Right cardiac atrium (tissue), 5 donors: ENCODE results near the gene MAML2. TPM values are rescaled to one million over a fixed set of nuclear protein-coding genes. Genes with fewer than 3 reads are reported as not detected.

Experiments used
- ATAC-seq, 2 donors: fragments of 200-7000 bp; cut with Tn5 transposase; one replicate each; pipeline versions ENCODE4 v1.8.0 to v1.9.1; 2020; ENCODE audit warnings: moderate library complexity in 2 of 2, mild to moderate bottlenecking in 1 of 2
- DNase-seq, 3 donors: peaks; one replicate each; pipeline ENCODE4 v3.0.0-alpha.2; 2020
- H3K27ac ChIP-seq: one replicate; pipeline ENCODE4 v1.5.1; 2013; ENCODE audit warnings: mild to moderate bottlenecking, low read length, control low read depth, moderate library complexity
- H3K27me3 ChIP-seq: one replicate; pipeline ENCODE4 v1.6.1; 2013; ENCODE audit not compliant: control insufficient read depth, insufficient read depth
- H3K4me1 ChIP-seq: one replicate; pipeline ENCODE4 v1.6.1; 2013; ENCODE audit warnings: low read length; ENCODE audit not compliant: control insufficient read depth, insufficient read depth
- H3K4me3 ChIP-seq: one replicate; pipeline ENCODE4 v1.5.1; 2013; ENCODE audit warnings: low read length, control low read depth
- H3K9me3 ChIP-seq: one replicate; pipeline ENCODE4 v1.6.1; 2013; ENCODE audit warnings: low read length; ENCODE audit not compliant: control insufficient read depth
- whole genome bisulfite sequencing: extraction: QIAGEN DNeasy Blood & Tissue Kit; methylation state at CpG from one replicate; pipeline ENCODE4 v1.1.7; 2013; 5-methylcytosine and 5-hydroxymethylcytosine counted together
- intact Hi-C, 4 donors: fragments of 100-400 bp; cut with DNase I; formaldehyde crosslinking; loops; one replicate each; pipeline versions ENCODE4 v1.11.0 to v1.14.0; 2022 to 2023
- polyA plus RNA-seq: library from polyadenylated mRNA; stranded (reverse); fragments of 200-250 nt; gene quantifications from one replicate; pipeline ENCODE4 v1.2.3, GENCODE V29; 2013
- total RNA-seq, 4 donors: library from RNA; stranded (reverse); fragmentation: NEBNext Ultra II Directional; extraction: Animal tissue kit (Norgen Biotek cat#: 25700); gene quantifications; one replicate each; pipeline ENCODE4 v1.2.1, GENCODE V29; 2021
- donor health status: healthy with polysubstance abuse.
- donor health status: DM: no; HTN: yes; CAD: no.
- donor health status: DM: no; HTN: no; CAD: no.
- donor health status: DM: no; HTN: yes; CAD: no; lungs with severe emphysema.
- donor health status: DM: yes; HTN: yes; CAD: no.

Gene MAML2
- total and polyA plus RNA-seq, 5 donors, result 2.7 to 9.9 (median 7.4) TPM

- Histone ChIP-seq H3K9me3 (no peaks in the 10 kb centered on the region), H3K27me3 (no peaks in the 10 kb centered on the region), H3K4me1 (peaks cover 2% of the 10 kb centered on the region), H3K4me3 (peak overlapping the region; percentile 40), H3K27ac (peak overlapping the region; percentile 88)
- ATAC-seq (peak; percentile 71 to 88), DNase-seq (peak; percentile 49 to 79 (median 61))
- intact Hi-C loops, result no loop called here
- WGBS, result 30% methylated on average over 11 of the region's 11 CpGs
Measured at GRCh38 chr11:96045622-96046456, 297.2 kb downstream of the MAML2 start.

- no peaks in the 10 kb centered on the region for H3K27me3 ChIP-seq
- WGBS, result 90% methylated on average over 2 of the region's 2 CpGs
- H3K27ac ChIP-seq, result no peak overlapping the region
- H3K9me3 ChIP-seq, result no peaks in the 10 kb centered on the region
- no peak for ATAC-seq
- DNase-seq, result no peak
- intact Hi-C loops, result no loop called here
- no peak overlapping the region for H3K4me3 ChIP-seq
- peaks cover 2% of the 10 kb centered on the region for H3K4me1 ChIP-seq
Measured at GRCh38 chr11:96044747-96045146, 298.2 kb downstream of the MAML2 start.

GRCh38 chr11:96044311-96044710 is 298.7 kb downstream of the MAML2 start:
- Histone ChIP-seq H3K4me3 (no peak overlapping the region), H3K4me1 (peaks cover 2% of the 10 kb centered on the region), H3K9me3 (no peaks in the 10 kb centered on the region), H3K27me3 (no peaks in the 10 kb centered on the region), H3K27ac (no peak overlapping the region)
- DNase-seq, result no peak
- intact Hi-C loops, result no loop called here
- ATAC-seq, result no peak

GRCh38 chr11:96043291-96043690 is 299.7 kb downstream of the MAML2 start:
- 69% methylated on average over 1 of the region's 1 CpG for WGBS
- Histone ChIP-seq H3K27me3 (no peaks in the 10 kb centered on the region), H3K9me3 (no peaks in the 10 kb centered on the region), H3K27ac (no peak overlapping the region), H3K4me1 (peaks cover 2% of the 10 kb centered on the region), H3K4me3 (no peak overlapping the region)
- no peak for ATAC-seq
- DNase-seq, result no peak
- intact Hi-C loops, result no loop called here

GRCh38 chr11:96038046-96038445 is 304.9 kb downstream of the MAML2 start:
- WGBS, result 93% methylated on average over 5 of the region's 5 CpGs
- H3K27me3 ChIP-seq, result no peaks in the 10 kb centered on the region
- intact Hi-C loops, result no loop called here
- no peaks in the 10 kb centered on the region for H3K4me1 ChIP-seq
- H3K4me3 ChIP-seq, result no peak overlapping the region
- H3K27ac ChIP-seq, result no peak overlapping the region
- H3K9me3 ChIP-seq, result no peaks in the 10 kb centered on the region
- ATAC-seq, result no peak
- no peak for DNase-seq

GRCh38 chr11:96037405-96037949 is 305.5 kb downstream of the MAML2 start:
- H3K9me3 ChIP-seq, result no peaks in the 10 kb centered on the region
- no peaks in the 10 kb centered on the region for H3K27me3 ChIP-seq
- ATAC-seq, result no peak
- H3K4me3 ChIP-seq, result no peak overlapping the region
- WGBS, result 56% methylated on average over 4 of the region's 4 CpGs
- no peak overlapping the region for H3K27ac ChIP-seq
- no peaks in the 10 kb centered on the region for H3K4me1 ChIP-seq
- no peak for DNase-seq
- intact Hi-C loops, result no loop called here

- ATAC-seq (no peak), DNase-seq (peak in 1 of 3 donors; percentile 49)
- 60% methylated on average over 6 of the region's 6 CpGs for WGBS
- Histone ChIP-seq H3K27me3 (no peaks in the 10 kb centered on the region), H3K9me3 (no peaks in the 10 kb centered on the region), H3K4me3 (no peak overlapping the region), H3K4me1 (no peaks in the 10 kb centered on the region), H3K27ac (no peak overlapping the region)
- intact Hi-C loops, result no loop called here
Measured at GRCh38 chr11:96036863-96037262, 306.1 kb downstream of the MAML2 start.

- Histone ChIP-seq H3K4me3 (no peak overlapping the region), H3K9me3 (no peaks in the 10 kb centered on the region), H3K27ac (no peak overlapping the region), H3K27me3 (no peaks in the 10 kb centered on the region), H3K4me1 (no peaks in the 10 kb centered on the region)
- ATAC-seq (no peak), DNase-seq (no peak)
- WGBS, result 65% methylated on average over 3 of the region's 3 CpGs
- intact Hi-C loops, result no loop called here
Measured at GRCh38 chr11:96035740-96036078, 307.3 kb downstream of the MAML2 start.

- Histone ChIP-seq H3K4me1 (no peaks in the 10 kb centered on the region), H3K9me3 (no peaks in the 10 kb centered on the region), H3K4me3 (no peak overlapping the region), H3K27ac (peak overlapping the region; percentile 37), H3K27me3 (no peaks in the 10 kb centered on the region)
- ATAC-seq, result peak; percentile 20 to 47
- DNase-seq, result no peak
- intact Hi-C loops, result no loop called here
- WGBS, result 67% methylated on average over 5 of the region's 5 CpGs
Measured at GRCh38 chr11:96035031-96035739, 307.8 kb downstream of the MAML2 start.

GRCh38 chr11:96033599-96033998 is 309.4 kb downstream of the MAML2 start:
- WGBS, result 62% methylated on average over 4 of the region's 4 CpGs
- no peak overlapping the region for H3K27ac ChIP-seq
- intact Hi-C loops, result no loop called here
- H3K9me3 ChIP-seq, result no peaks in the 10 kb centered on the region
- ATAC-seq (peak; percentile 22 to 29), DNase-seq (peak in 1 of 3 donors; percentile 32)
- no peak overlapping the region for H3K4me3 ChIP-seq
- H3K27me3 ChIP-seq, result no peaks in the 10 kb centered on the region
- H3K4me1 ChIP-seq, result no peaks in the 10 kb centered on the region

- H3K4me1 ChIP-seq, result no peaks in the 10 kb centered on the region
- DNase-seq (no peak), ATAC-seq (no peak)
- intact Hi-C loops, result no loop called here
- H3K27ac ChIP-seq, result no peak overlapping the region
- no peaks in the 10 kb centered on the region for H3K27me3 ChIP-seq
- no peak overlapping the region for H3K4me3 ChIP-seq
- no peaks in the 10 kb centered on the region for H3K9me3 ChIP-seq
Measured at GRCh38 chr11:96033095-96033494, 309.9 kb downstream of the MAML2 start.
